Measurements from ENCODE around the gene NR4A3.
A peak's percentile ranks its signal among the peaks of the same experiment; 100 is the strongest.
"Not testable (repeated sequence)": the region's sequence is repeated elsewhere in the genome, so short reads cannot be mapped to it uniquely, and the experiment has no call there.

The NR4A3 gene

GRCh38 chr9:99821396-99822108 lies at the start of gene NR4A3:
TSS of gene NR4A3 (plus strand) at chr9:99821885. CDS start at chr9:99828043, 6,158 bp downstream.
- peak; percentile 91 for DNase-seq (ENCODE audit: low spot score)

GRCh38 chr9:99773468-99774138 lies 48.1 kb upstream of the NR4A3 start:
- DNase-seq (ENCODE audit: low spot score) = no peak

GRCh38 chr9:99778308-99778707 lies 43.4 kb upstream of the NR4A3 start:
- DNase-seq (ENCODE audit: low spot score) = peak; percentile 86

- no peak for DNase-seq (ENCODE audit: low spot score)
These were observed 42.8 kb upstream of the NR4A3 start for GRCh38 chr9:99778836-99779235.

GRCh38 chr9:99779277-99779676 lies 42.4 kb upstream of the NR4A3 start:
- DNase-seq (ENCODE audit: low spot score) = no peak

GRCh38 chr9:99782349-99782748 lies 39.3 kb upstream of the NR4A3 start:
- DNase-seq (ENCODE audit: low spot score) = not testable (repeated sequence)

- DNase-seq (ENCODE audit: low spot score) = no peak
These were observed 38.5 kb upstream of the NR4A3 start for GRCh38 chr9:99782962-99783718.

- DNase-seq (ENCODE audit: low spot score) = no peak
These were observed 37.9 kb upstream of the NR4A3 start for GRCh38 chr9:99783799-99784198.

- no peak for DNase-seq (ENCODE audit: low spot score)
These were observed 36.6 kb upstream of the NR4A3 start for GRCh38 chr9:99785010-99785590.

- DNase-seq (ENCODE audit: low spot score) = no peak
These were observed 34.1 kb upstream of the NR4A3 start for GRCh38 chr9:99787556-99787955.

GRCh38 chr9:99793528-99793927 lies 28.2 kb upstream of the NR4A3 start:
- DNase-seq (ENCODE audit: low spot score) = no peak

GRCh38 chr9:99796231-99796630 lies 25.5 kb upstream of the NR4A3 start:
- no peak for DNase-seq (ENCODE audit: low spot score)

- DNase-seq (ENCODE audit: low spot score) = no peak
These were observed 19.9 kb upstream of the NR4A3 start for GRCh38 chr9:99801775-99802174.

- no peak for DNase-seq (ENCODE audit: low spot score)
These were observed 18.0 kb upstream of the NR4A3 start for GRCh38 chr9:99803694-99804093.

GRCh38 chr9:99807276-99807852 lies 14.3 kb upstream of the NR4A3 start:
- DNase-seq (ENCODE audit: low spot score) = peak; percentile 79

- DNase-seq (ENCODE audit: low spot score) = no peak
These were observed 13.7 kb upstream of the NR4A3 start for GRCh38 chr9:99807956-99808355.

- DNase-seq (ENCODE audit: low spot score) = no peak
These were observed 13.2 kb upstream of the NR4A3 start for GRCh38 chr9:99808454-99808853.

- DNase-seq (ENCODE audit: low spot score) = no peak
These were observed 11.9 kb upstream of the NR4A3 start for GRCh38 chr9:99809586-99810319.

GRCh38 chr9:99811172-99811571 lies 10.5 kb upstream of the NR4A3 start:
- DNase-seq (ENCODE audit: low spot score) = no peak

- DNase-seq (ENCODE audit: low spot score) = no peak
These were observed 9.9 kb upstream of the NR4A3 start for GRCh38 chr9:99811598-99812383.

- DNase-seq (ENCODE audit: low spot score) = no peak
These were observed 7.9 kb upstream of the NR4A3 start for GRCh38 chr9:99813739-99814138.
